ENCODE measurements around the gene C5orf34. TPM values are rescaled to one million over a fixed set of nuclear protein-coding genes. Genes with fewer than 3 reads are reported as not detected.
"Not testable (repeated sequence)": the region's sequence is repeated elsewhere in the genome, so short reads cannot be mapped to it uniquely, and the experiment has no call there.

C5orf34 gene
- total RNA-seq, 1 experiment from 2014 or later, result 21.8 TPM

- DNase-seq, result peak; percentile 80
Measured at GRCh38 chr5:43555895-43556606, 41.1 kb upstream of the C5orf34 start.

GRCh38 chr5:43554497-43554896 lies 39.5 kb upstream of the C5orf34 start:
- H4K20me1 ChIP-seq (ENCODE audit: insufficient read depth, low read depth, low read length), result no peaks in the 10 kb centered on the region
- H3K79me2 ChIP-seq (ENCODE audit: low read length), result peaks cover 68% of the 10 kb centered on the region
- H3K27ac ChIP-seq (ENCODE audit: low read length), result no peak overlapping the region
- peak overlapping the region; percentile 79 for H3K4me2 ChIP-seq (ENCODE audit: low read depth, low read length, poor library complexity, severe bottlenecking)
- H2AFZ ChIP-seq (ENCODE audit: low read length), result no peak overlapping the region
- H3K9me2 ChIP-seq (replicated peaks; ENCODE audit: insufficient read depth, low read length), result no peaks in the 10 kb centered on the region
- H3K36me3 ChIP-seq (ENCODE audit: insufficient read depth, low read length), result peaks cover 47% of the 10 kb centered on the region; the same call in 1 of the 2 replicates
- no peak overlapping the region for H3K9ac ChIP-seq (ENCODE audit: low read length)
- DNase-seq, result no peak
- peaks cover 54% of the 10 kb centered on the region for H3K4me1 ChIP-seq (ENCODE audit: low read length)
- H3K4me3 ChIP-seq (ENCODE audit: low read length), result peak overlapping the region; percentile 94
- no peaks in the 10 kb centered on the region for H3K27me3 ChIP-seq (ENCODE audit: low read length)
- no peaks in the 10 kb centered on the region for H3K9me3 ChIP-seq (ENCODE audit: low read length)

More at GRCh38 chr5:43555895-43556606, 41.1 kb upstream of the C5orf34 start:
- Histone ChIP-seq H3K4me2 (ENCODE audit: low read depth, low read length, poor library complexity, severe bottlenecking) (peak overlapping the region; percentile 79), H3K36me3 (ENCODE audit: insufficient read depth, low read length) (peaks cover 36% of the 10 kb centered on the region; the same call in 1 of the 2 replicates), H3K27ac (ENCODE audit: low read length) (peak overlapping the region; percentile 67), H3K9ac (ENCODE audit: low read length) (peak overlapping the region; percentile 88), H3K27me3 (ENCODE audit: low read length) (no peaks in the 10 kb centered on the region), H2AFZ (ENCODE audit: low read length) (no peak overlapping the region; the same call in 1 of the 2 replicates), H3K9me3 (ENCODE audit: low read length) (no peaks in the 10 kb centered on the region), H4K20me1 (ENCODE audit: insufficient read depth, low read depth, low read length) (no peaks in the 10 kb centered on the region), H3K79me2 (ENCODE audit: low read length) (peaks cover 54% of the 10 kb centered on the region), H3K4me1 (ENCODE audit: low read length) (peaks cover 70% of the 10 kb centered on the region), H3K9me2 (replicated peaks; ENCODE audit: insufficient read depth, low read length) (no peaks in the 10 kb centered on the region), H3K4me3 (ENCODE audit: low read length) (peak overlapping the region; percentile 94)

- Histone ChIP-seq H3K9ac (ENCODE audit: low read length) (no peak overlapping the region), H3K36me3 (ENCODE audit: insufficient read depth, low read length) (peaks cover 50% of the 10 kb centered on the region; the same call in 1 of the 2 replicates), H3K9me2 (replicated peaks; ENCODE audit: insufficient read depth, low read length) (no peaks in the 10 kb centered on the region), H4K20me1 (ENCODE audit: insufficient read depth, low read depth, low read length) (no peaks in the 10 kb centered on the region), H3K27me3 (ENCODE audit: low read length) (no peaks in the 10 kb centered on the region), H3K4me3 (ENCODE audit: low read length) (no peak overlapping the region), H3K4me2 (ENCODE audit: low read depth, low read length, poor library complexity, severe bottlenecking) (peak overlapping the region; percentile 79), H3K4me1 (ENCODE audit: low read length) (peaks cover 44% of the 10 kb centered on the region), H3K79me2 (ENCODE audit: low read length) (peaks cover 78% of the 10 kb centered on the region), H3K9me3 (ENCODE audit: low read length) (no peaks in the 10 kb centered on the region), H3K27ac (ENCODE audit: low read length) (no peak overlapping the region), H2AFZ (ENCODE audit: low read length) (no peak overlapping the region)
- no peak for DNase-seq
Measured at GRCh38 chr5:43553381-43553780, 38.4 kb upstream of the C5orf34 start.

GRCh38 chr5:43551731-43552130 lies 36.8 kb upstream of the C5orf34 start:
- H3K9me3 ChIP-seq (ENCODE audit: low read length), result no peaks in the 10 kb centered on the region
- H3K9ac ChIP-seq (ENCODE audit: low read length), result no peak overlapping the region
- DNase-seq, result no peak
- no peaks in the 10 kb centered on the region for H4K20me1 ChIP-seq (ENCODE audit: insufficient read depth, low read depth, low read length)
- no peaks in the 10 kb centered on the region for H3K9me2 ChIP-seq (replicated peaks; ENCODE audit: insufficient read depth, low read length)
- H3K4me2 ChIP-seq (ENCODE audit: low read depth, low read length, poor library complexity, severe bottlenecking), result no peak overlapping the region
- H3K4me3 ChIP-seq (ENCODE audit: low read length), result no peak overlapping the region
- H3K27ac ChIP-seq (ENCODE audit: low read length), result no peak overlapping the region
- H3K79me2 ChIP-seq (ENCODE audit: low read length), result peaks cover 93% of the 10 kb centered on the region
- H3K36me3 ChIP-seq (ENCODE audit: insufficient read depth, low read length), result peaks cover 64% of the 10 kb centered on the region; the same call in 1 of the 2 replicates
- H3K27me3 ChIP-seq (ENCODE audit: low read length), result no peaks in the 10 kb centered on the region
- no peak overlapping the region for H2AFZ ChIP-seq (ENCODE audit: low read length)
- peaks cover 38% of the 10 kb centered on the region for H3K4me1 ChIP-seq (ENCODE audit: low read length)

- peaks cover 79% of the 10 kb centered on the region for H3K36me3 ChIP-seq (ENCODE audit: insufficient read depth, low read length)
- not testable (repeated sequence) for H3K4me3 ChIP-seq (ENCODE audit: low read length); H3K9me3 ChIP-seq (ENCODE audit: low read length); H3K27ac ChIP-seq (ENCODE audit: low read length); DNase-seq; H3K9ac ChIP-seq (ENCODE audit: low read length); H3K9me2 ChIP-seq (replicated peaks; ENCODE audit: insufficient read depth, low read length); H3K27me3 ChIP-seq (ENCODE audit: low read length); H3K4me2 ChIP-seq (ENCODE audit: low read depth, low read length, poor library complexity, severe bottlenecking); H2AFZ ChIP-seq (ENCODE audit: low read length); H4K20me1 ChIP-seq (ENCODE audit: insufficient read depth, low read depth, low read length)
- peaks cover 24% of the 10 kb centered on the region for H3K4me1 ChIP-seq (ENCODE audit: low read length)
- H3K79me2 ChIP-seq (ENCODE audit: low read length), result peaks cover 93% of the 10 kb centered on the region
Measured at GRCh38 chr5:43549272-43549671, 34.3 kb upstream of the C5orf34 start.

- H3K36me3 ChIP-seq (ENCODE audit: insufficient read depth, low read length), result peaks cover 78% of the 10 kb centered on the region
Measured at GRCh38 chr5:43548358-43548757, 33.4 kb upstream of the C5orf34 start.

GRCh38 chr5:43547532-43547931 lies 32.6 kb upstream of the C5orf34 start:
- no peak for DNase-seq
- Histone ChIP-seq H4K20me1 (ENCODE audit: insufficient read depth, low read depth, low read length) (no peaks in the 10 kb centered on the region), H3K9me2 (replicated peaks; ENCODE audit: insufficient read depth, low read length) (no peaks in the 10 kb centered on the region), H3K27ac (ENCODE audit: low read length) (no peak overlapping the region), H3K79me2 (ENCODE audit: low read length) (peaks cover 89% of the 10 kb centered on the region), H3K27me3 (ENCODE audit: low read length) (no peaks in the 10 kb centered on the region), H2AFZ (ENCODE audit: low read length) (no peak overlapping the region), H3K4me1 (ENCODE audit: low read length) (peaks cover 7% of the 10 kb centered on the region; the same call in 1 of the 2 replicates), H3K9ac (ENCODE audit: low read length) (no peak overlapping the region), H3K9me3 (ENCODE audit: low read length) (no peaks in the 10 kb centered on the region), H3K36me3 (ENCODE audit: insufficient read depth, low read length) (peaks cover 78% of the 10 kb centered on the region), H3K4me3 (ENCODE audit: low read length) (no peak overlapping the region), H3K4me2 (ENCODE audit: low read depth, low read length, poor library complexity, severe bottlenecking) (no peak overlapping the region)

More at GRCh38 chr5:43548358-43548757, 33.4 kb upstream of the C5orf34 start:
- no peak for DNase-seq
- Histone ChIP-seq H2AFZ (ENCODE audit: low read length) (no peak overlapping the region), H3K9ac (ENCODE audit: low read length) (no peak overlapping the region), H3K27me3 (ENCODE audit: low read length) (no peaks in the 10 kb centered on the region), H3K79me2 (ENCODE audit: low read length) (peaks cover 91% of the 10 kb centered on the region), H3K27ac (ENCODE audit: low read length) (no peak overlapping the region), H3K9me3 (ENCODE audit: low read length) (no peaks in the 10 kb centered on the region), H3K4me1 (ENCODE audit: low read length) (peaks cover 15% of the 10 kb centered on the region), H3K9me2 (replicated peaks; ENCODE audit: insufficient read depth, low read length) (no peaks in the 10 kb centered on the region), H3K4me2 (ENCODE audit: low read depth, low read length, poor library complexity, severe bottlenecking) (no peak overlapping the region), H3K4me3 (ENCODE audit: low read length) (no peak overlapping the region), H4K20me1 (ENCODE audit: insufficient read depth, low read depth, low read length) (no peaks in the 10 kb centered on the region)

GRCh38 chr5:43543434-43543833 lies 28.5 kb upstream of the C5orf34 start:
- Histone ChIP-seq H4K20me1 (ENCODE audit: insufficient read depth, low read depth, low read length) (no peaks in the 10 kb centered on the region), H3K4me1 (ENCODE audit: low read length) (peaks cover 13% of the 10 kb centered on the region), H3K9me3 (ENCODE audit: low read length) (no peaks in the 10 kb centered on the region), H3K27me3 (ENCODE audit: low read length) (no peaks in the 10 kb centered on the region), H2AFZ (ENCODE audit: low read length) (no peak overlapping the region), H3K36me3 (ENCODE audit: insufficient read depth, low read length) (peaks cover 78% of the 10 kb centered on the region), H3K9ac (ENCODE audit: low read length) (no peak overlapping the region), H3K9me2 (replicated peaks; ENCODE audit: insufficient read depth, low read length) (no peaks in the 10 kb centered on the region), H3K4me3 (ENCODE audit: low read length) (no peak overlapping the region), H3K79me2 (ENCODE audit: low read length) (peaks cover 84% of the 10 kb centered on the region), H3K4me2 (ENCODE audit: low read depth, low read length, poor library complexity, severe bottlenecking) (no peak overlapping the region), H3K27ac (ENCODE audit: low read length) (no peak overlapping the region)
- no peak for DNase-seq

Measured in Karpas-422 (cell line).